GM13977 (cell line): ENCODE data around the gene SLC49A4.

Experiments used
- DNase-seq: peaks from one replicate; pipeline ENCODE4 v3.0.0; 2012; ENCODE audit warnings: low spot score
- CTCF ChIP-seq: IDR thresholded peaks from 2 replicates; pipeline ENCODE4 v1.5.1; 2012; ENCODE audit warnings: mild to moderate bottlenecking, control low read depth; ENCODE audit not compliant: insufficient read depth; ENCODE audit errors: extremely low read depth, missing control alignments
- in situ Hi-C: fragments of 300-500 bp; cut with MboI; formaldehyde crosslinking; loops from one replicate; pipeline ENCODE4 v1.12.0; 2022; ENCODE audit warnings: low sequenced_read_pairs, low pct_unique_long_range_greater_than_20kb, mixed read lengths, inconsistent platforms; ENCODE audit not compliant: unreplicated experiment

The SLC49A4 gene

DNA sequence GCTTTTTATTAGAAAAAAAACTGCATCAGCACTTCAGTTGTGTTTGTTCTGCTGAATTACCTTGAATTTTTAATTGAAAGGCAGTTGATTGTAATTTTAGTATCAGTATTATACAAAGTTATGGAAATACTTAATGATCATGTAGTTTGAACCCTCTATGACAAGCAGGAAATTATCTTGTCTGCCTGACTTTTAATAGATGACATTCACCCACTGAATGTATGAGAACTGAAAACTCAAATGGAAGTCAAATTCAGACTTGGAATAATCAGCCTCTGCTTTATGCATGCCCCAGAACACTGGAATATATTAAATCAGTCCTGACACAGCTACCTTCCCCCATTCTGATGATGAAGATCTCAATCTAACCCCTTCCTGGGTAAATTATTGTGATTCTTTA, 73.5 kb downstream of the SLC49A4 start:
- TF ChIP-seq CTCF, result no peak
- in situ Hi-C loops, result no loop called here
- DNase-seq, result no peak

GRCh38 chr3:122873741-122874515, 79.1 kb downstream of the SLC49A4 start:
- no peak for DNase-seq
- no peak for TF ChIP-seq CTCF
- in situ Hi-C loops, result no loop called here

- no peak for DNase-seq
- in situ Hi-C loops, result no loop called here
- no peak for TF ChIP-seq CTCF
These were observed 80.8 kb downstream of the SLC49A4 start for GRCh38 chr3:122875547-122876127.

GRCh38 chr3:122880173-122880572, 85.3 kb downstream of the SLC49A4 start:
- DNase-seq, result no peak
- TF ChIP-seq CTCF, result no peak
- in situ Hi-C loops, result no loop called here

- in situ Hi-C loops, result no loop called here
- no peak for TF ChIP-seq CTCF
- no peak for DNase-seq
These were observed 85.8 kb downstream of the SLC49A4 start for GRCh38 chr3:122880624-122881023.

- no peak for TF ChIP-seq CTCF
- in situ Hi-C loops, result no loop called here
- no peak for DNase-seq
These were observed 87.6 kb downstream of the SLC49A4 start for GRCh38 chr3:122882361-122882947.
